ENCODE data around the gene AHDC1.

DNA sequence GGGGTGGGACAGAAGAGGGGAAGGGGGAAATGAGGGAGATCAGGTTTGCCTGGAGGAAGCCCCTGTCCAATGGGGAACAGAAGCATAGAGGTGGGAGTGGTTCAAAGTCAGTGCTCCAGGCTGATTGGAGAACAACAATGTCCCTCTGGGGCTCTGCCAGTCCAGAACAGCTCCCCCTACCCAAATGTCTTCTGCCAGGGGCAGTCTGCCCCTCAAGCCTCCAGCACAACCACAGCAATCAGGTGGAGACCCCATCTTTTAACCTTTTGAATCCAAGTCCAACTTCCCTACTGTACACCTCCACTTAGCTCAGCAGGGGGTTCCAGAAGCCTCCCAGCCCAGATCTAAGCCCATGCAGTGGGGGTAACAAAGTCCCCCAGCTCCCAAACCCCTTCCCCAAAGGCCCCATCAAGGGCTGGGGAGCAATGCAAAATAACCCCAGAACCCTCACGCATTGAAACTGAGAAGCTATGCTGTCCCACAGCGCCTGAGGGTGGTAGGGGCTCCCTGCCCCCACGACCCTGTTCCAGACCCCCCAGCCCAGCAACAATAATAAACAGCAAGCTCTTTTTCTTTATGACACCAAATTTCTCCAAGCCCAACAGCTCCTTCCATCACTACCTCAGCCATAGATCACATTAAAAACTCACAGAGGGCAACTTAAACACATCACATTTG lies 3.3 kb downstream of the AHDC1 start:
- TF ChIP-seq, protein P1, sequence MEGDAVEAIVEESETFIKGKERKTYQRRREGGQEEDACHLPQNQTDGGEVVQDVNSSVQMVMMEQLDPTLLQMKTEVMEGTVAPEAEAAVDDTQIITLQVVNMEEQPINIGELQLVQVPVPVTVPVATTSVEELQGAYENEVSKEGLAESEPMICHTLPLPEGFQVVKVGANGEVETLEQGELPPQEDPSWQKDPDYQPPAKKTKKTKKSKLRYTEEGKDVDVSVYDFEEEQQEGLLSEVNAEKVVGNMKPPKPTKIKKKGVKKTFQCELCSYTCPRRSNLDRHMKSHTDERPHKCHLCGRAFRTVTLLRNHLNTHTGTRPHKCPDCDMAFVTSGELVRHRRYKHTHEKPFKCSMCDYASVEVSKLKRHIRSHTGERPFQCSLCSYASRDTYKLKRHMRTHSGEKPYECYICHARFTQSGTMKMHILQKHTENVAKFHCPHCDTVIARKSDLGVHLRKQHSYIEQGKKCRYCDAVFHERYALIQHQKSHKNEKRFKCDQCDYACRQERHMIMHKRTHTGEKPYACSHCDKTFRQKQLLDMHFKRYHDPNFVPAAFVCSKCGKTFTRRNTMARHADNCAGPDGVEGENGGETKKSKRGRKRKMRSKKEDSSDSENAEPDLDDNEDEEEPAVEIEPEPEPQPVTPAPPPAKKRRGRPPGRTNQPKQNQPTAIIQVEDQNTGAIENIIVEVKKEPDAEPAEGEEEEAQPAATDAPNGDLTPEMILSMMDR (conservative IDR thresholded peaks at IDR 0.05 in 1 of 2, IDR thresholded peaks at IDR 0.05 in 1 of 2; ENCODE audit: low read depth in 1 of 2, low read length in 2 of 2), result peak in 1 of 2 donors; percentile 6
- TF ChIP-seq EZH2 (IDR thresholded peaks at IDR 0.05; ENCODE audit: low read length, missing control alignments), result no peak

Measured in fibroblast of lung (primary cell).